PFSK-1 (cell line): ENCODE results near the gene SLC26A8.

Source experiments
- POLR2AphosphoS5 ChIP-seq: IDR thresholded peaks from 2 replicates; pipeline ENCODE4 v1.6.1; 2012; ENCODE audit warnings: low read depth, mild to moderate bottlenecking, control low read depth, low read length, moderate library complexity
- TF ChIP-seq, protein P1 (sequence below), 2 experiments: IDR thresholded peaks; 2 replicates each; pipeline versions ENCODE4 v1.6.1 to v1.8.0; 2011 to 2012; ENCODE audit warnings: low read depth in 2 of 2, low read length in 2 of 2, control low read depth in 1 of 2, inconsistent platforms in 1 of 2, mild to moderate bottlenecking in 1 of 2, moderate library complexity in 1 of 2; ENCODE audit not compliant: insufficient read depth in 1 of 2

- TF ChIP-seq, protein P1, sequence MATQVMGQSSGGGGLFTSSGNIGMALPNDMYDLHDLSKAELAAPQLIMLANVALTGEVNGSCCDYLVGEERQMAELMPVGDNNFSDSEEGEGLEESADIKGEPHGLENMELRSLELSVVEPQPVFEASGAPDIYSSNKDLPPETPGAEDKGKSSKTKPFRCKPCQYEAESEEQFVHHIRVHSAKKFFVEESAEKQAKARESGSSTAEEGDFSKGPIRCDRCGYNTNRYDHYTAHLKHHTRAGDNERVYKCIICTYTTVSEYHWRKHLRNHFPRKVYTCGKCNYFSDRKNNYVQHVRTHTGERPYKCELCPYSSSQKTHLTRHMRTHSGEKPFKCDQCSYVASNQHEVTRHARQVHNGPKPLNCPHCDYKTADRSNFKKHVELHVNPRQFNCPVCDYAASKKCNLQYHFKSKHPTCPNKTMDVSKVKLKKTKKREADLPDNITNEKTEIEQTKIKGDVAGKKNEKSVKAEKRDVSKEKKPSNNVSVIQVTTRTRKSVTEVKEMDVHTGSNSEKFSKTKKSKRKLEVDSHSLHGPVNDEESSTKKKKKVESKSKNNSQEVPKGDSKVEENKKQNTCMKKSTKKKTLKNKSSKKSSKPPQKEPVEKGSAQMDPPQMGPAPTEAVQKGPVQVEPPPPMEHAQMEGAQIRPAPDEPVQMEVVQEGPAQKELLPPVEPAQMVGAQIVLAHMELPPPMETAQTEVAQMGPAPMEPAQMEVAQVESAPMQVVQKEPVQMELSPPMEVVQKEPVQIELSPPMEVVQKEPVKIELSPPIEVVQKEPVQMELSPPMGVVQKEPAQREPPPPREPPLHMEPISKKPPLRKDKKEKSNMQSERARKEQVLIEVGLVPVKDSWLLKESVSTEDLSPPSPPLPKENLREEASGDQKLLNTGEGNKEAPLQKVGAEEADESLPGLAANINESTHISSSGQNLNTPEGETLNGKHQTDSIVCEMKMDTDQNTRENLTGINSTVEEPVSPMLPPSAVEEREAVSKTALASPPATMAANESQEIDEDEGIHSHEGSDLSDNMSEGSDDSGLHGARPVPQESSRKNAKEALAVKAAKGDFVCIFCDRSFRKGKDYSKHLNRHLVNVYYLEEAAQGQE (IDR thresholded peaks at IDR 0.05; ENCODE audit: insufficient read depth in 1 of 2, low read depth in 2 of 2, low read length in 2 of 2), result no peak
- TF ChIP-seq POLR2AphosphoS5, result no peak
Observed at GRCh38 chr6:35894776-35895175, 129.7 kb downstream of the SLC26A8 start.
